Activated naive CD8-positive, alpha-beta T cell treated with anti-CD3 and anti-CD28 coated beads, Interleukin-2, amount 50 U/mL, for 24 hours (primary cell): ENCODE measurements around the gene PLEKHG1.

Source experiments
- ATAC-seq: fragments of 150-1000 bp; cut with Tn5 transposase; one replicate; pipeline ENCODE4 v1.10.0; 2021
- DNase-seq: peaks from one replicate; pipeline ENCODE4 v3.0.0; 2021
- H3K27ac Mint-ChIP-seq: one replicate; pipeline ENCODE4 v1.8.0; 2021; ENCODE audit warnings: mild to moderate bottlenecking, mixed read lengths
- H3K27me3 Mint-ChIP-seq: one replicate; pipeline ENCODE4 v1.8.0; 2021; ENCODE audit warnings: mixed read lengths
- H3K36me3 Mint-ChIP-seq: one replicate; pipeline ENCODE4 v1.8.0; 2021; ENCODE audit warnings: low read depth, mixed read lengths
- H3K4me1 Mint-ChIP-seq: one replicate; pipeline ENCODE4 v1.8.0; 2021; ENCODE audit warnings: mixed read lengths
- H3K4me3 Mint-ChIP-seq: one replicate; pipeline ENCODE4 v1.8.0; 2021; ENCODE audit warnings: mild to moderate bottlenecking, moderate library complexity, mixed read lengths
- H3K9me3 Mint-ChIP-seq: one replicate; pipeline ENCODE4 v1.8.0; 2021; ENCODE audit warnings: mixed read lengths

The PLEKHG1 gene

DNA sequence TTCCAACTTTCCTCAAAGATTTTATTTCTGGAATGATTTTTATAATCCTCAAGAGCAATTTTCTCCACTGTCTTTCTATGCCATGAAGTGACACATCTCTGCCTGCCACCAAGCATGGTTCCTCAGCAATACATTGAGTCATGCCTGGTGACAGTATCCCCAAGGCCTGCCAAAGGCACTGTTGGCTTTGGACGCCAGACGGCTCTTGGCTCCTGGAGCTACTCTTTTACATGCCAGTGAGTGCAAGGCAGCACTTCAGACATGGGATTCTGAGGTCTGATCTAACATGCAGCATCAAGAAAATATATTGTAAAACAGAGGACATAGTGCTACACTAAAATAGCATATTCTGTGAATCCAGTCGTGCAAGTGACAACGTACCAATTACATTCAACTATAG is 20.1 kb upstream of the PLEKHG1 start:
- ATAC-seq, result no peak
- Mint-ChIP-seq H3K27me3 (peaks cover 23% of the 10 kb centered on the region), H3K4me3 (no peak overlapping the region), H3K9me3 (no peaks in the 10 kb centered on the region), H3K36me3 (no peaks in the 10 kb centered on the region), H3K4me1 (no peaks in the 10 kb centered on the region), H3K27ac (no peak overlapping the region)
- DNase-seq, result no peak

DNA sequence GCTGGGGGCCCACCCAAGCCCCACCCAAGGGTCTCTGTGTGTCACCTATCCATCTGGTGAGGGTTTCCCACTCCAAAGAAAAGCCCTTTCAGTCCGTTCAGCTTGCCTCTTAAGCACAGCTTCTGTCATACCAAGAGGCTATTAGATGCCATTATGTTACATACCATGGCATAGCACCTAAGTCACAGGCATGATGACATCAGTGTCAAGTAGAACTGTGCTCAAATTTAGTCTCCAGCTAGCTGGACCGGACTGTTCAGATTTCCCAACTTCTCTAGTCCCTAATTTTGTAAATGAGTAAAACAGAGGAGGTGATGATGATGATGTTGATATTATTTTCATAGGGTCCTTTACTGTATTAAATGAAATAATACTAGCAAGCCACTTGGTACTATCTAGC is 19.2 kb upstream of the PLEKHG1 start:
- DNase-seq (no peak), ATAC-seq (no peak)
- H3K27me3 Mint-ChIP-seq, result peaks cover 17% of the 10 kb centered on the region
- H3K9me3 Mint-ChIP-seq, result no peaks in the 10 kb centered on the region
- no peaks in the 10 kb centered on the region for H3K4me1 Mint-ChIP-seq
- H3K36me3 Mint-ChIP-seq, result no peaks in the 10 kb centered on the region
- H3K4me3 Mint-ChIP-seq, result no peak overlapping the region
- H3K27ac Mint-ChIP-seq, result no peak overlapping the region

DNA sequence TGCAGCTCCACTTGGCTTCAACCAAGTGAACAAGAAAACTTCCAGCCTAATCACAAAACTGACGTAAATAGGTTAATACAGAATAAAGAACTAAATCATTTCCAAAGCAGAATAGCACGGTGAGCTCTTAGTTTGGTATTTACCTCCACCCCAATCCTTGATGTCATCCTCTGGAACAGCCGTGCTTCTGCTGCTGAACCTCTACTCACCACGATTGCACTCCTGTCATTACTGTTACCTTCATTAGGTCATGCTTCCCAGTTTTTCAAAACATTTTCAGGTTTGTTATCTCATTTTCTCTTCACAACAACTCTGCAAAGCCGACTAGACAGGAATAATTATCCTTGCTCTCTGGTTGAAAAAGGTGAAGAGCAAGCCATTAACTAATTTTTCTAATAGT is 15.6 kb upstream of the PLEKHG1 start:
- Mint-ChIP-seq H3K4me1 (no peaks in the 10 kb centered on the region), H3K27me3 (peaks cover 15% of the 10 kb centered on the region), H3K36me3 (no peaks in the 10 kb centered on the region), H3K4me3 (no peak overlapping the region), H3K9me3 (no peaks in the 10 kb centered on the region), H3K27ac (no peak overlapping the region)
- ATAC-seq (no peak), DNase-seq (no peak)

DNA sequence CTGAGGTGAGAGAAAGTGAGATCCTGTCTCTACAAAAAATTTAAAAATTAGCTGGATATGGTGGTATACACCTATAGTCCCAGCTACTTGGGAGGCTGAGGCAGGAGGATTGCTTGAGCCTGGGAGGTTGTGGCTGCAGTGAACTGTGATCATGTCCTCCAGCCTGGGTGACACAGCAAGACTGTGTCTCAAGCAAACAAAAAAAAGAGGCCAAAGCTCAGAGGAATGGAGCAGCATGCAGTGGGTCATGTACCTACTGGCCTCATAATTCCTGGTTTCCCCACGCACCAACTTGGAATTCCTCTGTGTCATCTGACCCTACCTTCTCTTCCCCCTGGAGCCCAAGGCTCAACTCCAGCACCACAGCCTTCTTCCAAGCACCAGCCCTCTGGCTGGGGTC is 15.1 kb upstream of the PLEKHG1 start:
- H3K36me3 Mint-ChIP-seq, result no peaks in the 10 kb centered on the region
- H3K27ac Mint-ChIP-seq, result no peak overlapping the region
- no peaks in the 10 kb centered on the region for H3K4me1 Mint-ChIP-seq
- ATAC-seq, result no peak
- H3K9me3 Mint-ChIP-seq, result no peaks in the 10 kb centered on the region
- H3K4me3 Mint-ChIP-seq, result no peak overlapping the region
- peaks cover 12% of the 10 kb centered on the region for H3K27me3 Mint-ChIP-seq
- no peak for DNase-seq

DNA sequence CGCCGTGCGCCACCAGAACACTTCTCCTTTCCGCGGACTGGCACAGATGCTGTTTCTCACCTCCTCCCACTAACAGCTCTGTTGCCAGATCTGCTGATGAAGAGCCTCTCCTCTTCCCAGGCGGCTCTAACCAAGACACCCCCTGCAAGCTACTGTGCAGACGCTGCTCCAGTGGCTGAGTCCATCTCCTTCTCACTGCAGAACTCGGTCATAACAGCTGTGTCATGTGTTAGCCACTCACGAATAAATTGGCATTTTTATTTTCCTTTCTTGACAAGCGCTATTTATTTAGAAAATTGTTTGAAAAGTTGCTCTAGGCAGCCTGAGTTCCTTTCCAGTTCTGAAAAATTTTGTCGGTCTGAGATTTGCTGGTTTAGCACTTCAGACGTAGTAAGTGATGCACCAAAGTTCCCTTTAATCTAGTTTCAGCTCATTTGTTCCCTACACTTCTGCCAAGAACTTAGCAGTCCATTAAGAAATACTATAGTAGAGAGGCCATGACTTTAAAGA is 12.8 kb upstream of the PLEKHG1 start:
- peaks cover 16% of the 10 kb centered on the region for H3K27me3 Mint-ChIP-seq
- H3K36me3 Mint-ChIP-seq, result no peaks in the 10 kb centered on the region
- no peak overlapping the region for H3K27ac Mint-ChIP-seq
- peaks cover 3% of the 10 kb centered on the region for H3K4me1 Mint-ChIP-seq
- no peaks in the 10 kb centered on the region for H3K9me3 Mint-ChIP-seq
- DNase-seq, result no peak
- H3K4me3 Mint-ChIP-seq, result no peak overlapping the region
- ATAC-seq, result no peak

DNA sequence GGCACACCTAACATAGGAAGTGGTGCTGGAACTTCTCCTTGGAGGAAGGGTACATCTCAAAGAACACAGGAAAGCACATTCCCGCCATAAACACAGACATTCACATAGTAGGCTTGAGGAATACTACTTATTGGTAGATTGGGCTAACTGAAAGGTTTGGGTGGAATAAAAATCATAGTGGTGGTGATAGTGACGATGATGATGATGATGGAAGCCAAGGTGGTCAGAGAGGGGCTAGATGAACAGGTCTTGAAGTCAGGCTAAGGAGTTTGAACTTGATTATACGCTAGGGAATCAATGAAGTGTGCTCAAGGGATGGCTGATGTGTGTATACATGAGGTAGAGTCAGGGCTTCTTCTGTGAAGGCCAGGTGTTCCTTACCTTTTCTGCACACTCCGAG is 12.0 kb upstream of the PLEKHG1 start:
- no peak for DNase-seq
- H3K4me1 Mint-ChIP-seq, result peaks cover 3% of the 10 kb centered on the region
- H3K36me3 Mint-ChIP-seq, result no peaks in the 10 kb centered on the region
- H3K27me3 Mint-ChIP-seq, result peaks cover 18% of the 10 kb centered on the region
- no peak overlapping the region for H3K27ac Mint-ChIP-seq
- no peaks in the 10 kb centered on the region for H3K9me3 Mint-ChIP-seq
- no peak for ATAC-seq
- no peak overlapping the region for H3K4me3 Mint-ChIP-seq

DNA sequence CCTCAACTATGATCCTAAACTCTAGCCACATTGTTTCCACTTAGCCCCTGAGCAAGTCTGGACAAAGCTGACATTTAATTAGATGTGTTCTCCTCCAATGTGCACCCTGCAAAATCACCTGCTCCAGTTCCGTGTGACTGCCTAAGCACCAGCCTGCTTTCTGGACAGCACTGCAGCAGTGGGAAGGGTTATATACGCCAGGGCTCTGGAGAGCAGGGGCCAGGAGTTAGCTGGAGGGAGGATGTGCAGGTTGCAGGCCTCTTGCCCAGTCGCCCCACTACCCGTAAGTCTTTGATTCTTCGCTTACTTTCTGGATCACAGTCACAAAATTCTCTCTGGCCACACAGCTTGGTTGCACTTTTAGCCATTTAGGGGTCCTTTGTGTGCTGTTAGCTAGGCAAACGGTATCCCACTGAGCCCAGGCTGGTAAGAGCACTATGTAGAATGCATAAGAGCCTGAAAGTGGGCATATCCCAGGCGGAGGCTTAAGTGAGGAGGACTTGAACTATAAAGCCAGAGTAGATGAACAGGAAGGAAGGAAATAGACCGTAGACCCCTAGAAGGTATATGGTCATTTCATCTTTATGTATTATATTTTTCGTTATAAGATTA is 10.7 kb upstream of the PLEKHG1 start:
- H3K4me1 Mint-ChIP-seq, result peaks cover 3% of the 10 kb centered on the region
- no peaks in the 10 kb centered on the region for H3K9me3 Mint-ChIP-seq
- DNase-seq, result no peak
- peaks cover 18% of the 10 kb centered on the region for H3K27me3 Mint-ChIP-seq
- no peaks in the 10 kb centered on the region for H3K36me3 Mint-ChIP-seq
- H3K4me3 Mint-ChIP-seq, result no peak overlapping the region
- no peak overlapping the region for H3K27ac Mint-ChIP-seq
- no peak for ATAC-seq

DNA sequence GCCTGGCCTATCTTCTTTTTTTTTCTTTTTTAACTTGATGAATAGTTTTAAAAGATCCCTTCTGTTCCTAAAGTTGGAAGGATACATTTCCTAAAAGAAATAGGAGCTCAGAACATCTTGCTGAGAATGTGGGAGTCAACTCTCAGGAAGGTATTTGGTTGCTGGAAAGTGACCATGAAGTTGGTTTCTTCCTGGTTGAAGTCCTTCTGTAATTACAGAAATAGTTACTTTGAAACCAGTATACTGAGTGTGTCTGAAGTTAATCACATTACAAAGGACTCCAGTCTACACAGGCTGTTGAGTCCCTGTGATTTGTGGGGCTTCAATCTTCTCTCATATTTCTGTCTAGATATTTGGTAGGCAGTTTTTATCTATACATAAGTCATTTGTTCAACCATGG is 9.8 kb upstream of the PLEKHG1 start:
- no peak overlapping the region for H3K4me3 Mint-ChIP-seq
- H3K9me3 Mint-ChIP-seq, result no peaks in the 10 kb centered on the region
- DNase-seq (no peak), ATAC-seq (no peak)
- H3K27me3 Mint-ChIP-seq, result peaks cover 16% of the 10 kb centered on the region
- H3K36me3 Mint-ChIP-seq, result no peaks in the 10 kb centered on the region
- peaks cover 3% of the 10 kb centered on the region for H3K4me1 Mint-ChIP-seq
- no peak overlapping the region for H3K27ac Mint-ChIP-seq

DNA sequence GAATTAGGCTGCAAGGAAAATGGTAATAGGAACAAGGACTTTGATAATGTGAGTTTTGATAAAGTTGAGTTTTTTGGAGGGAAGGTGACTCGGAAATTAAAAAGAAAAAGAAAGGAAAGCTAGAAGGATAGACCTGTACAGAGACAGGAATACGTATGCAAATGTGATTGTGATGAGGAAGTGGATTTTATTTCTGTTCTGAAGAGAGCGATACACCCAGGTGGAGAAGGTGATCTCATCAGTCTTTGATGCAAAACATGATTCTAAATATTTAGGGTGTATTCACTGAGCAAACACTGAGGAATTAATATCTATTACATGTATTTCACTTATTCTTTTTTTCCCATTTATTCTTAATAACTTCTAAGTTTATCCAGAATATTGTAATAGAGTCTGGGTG is 9.2 kb upstream of the PLEKHG1 start:
- DNase-seq, result no peak
- Mint-ChIP-seq H3K36me3 (no peaks in the 10 kb centered on the region), H3K9me3 (no peaks in the 10 kb centered on the region), H3K27me3 (peaks cover 19% of the 10 kb centered on the region), H3K4me1 (peaks cover 3% of the 10 kb centered on the region), H3K4me3 (no peak overlapping the region), H3K27ac (no peak overlapping the region)
- ATAC-seq, result no peak

DNA sequence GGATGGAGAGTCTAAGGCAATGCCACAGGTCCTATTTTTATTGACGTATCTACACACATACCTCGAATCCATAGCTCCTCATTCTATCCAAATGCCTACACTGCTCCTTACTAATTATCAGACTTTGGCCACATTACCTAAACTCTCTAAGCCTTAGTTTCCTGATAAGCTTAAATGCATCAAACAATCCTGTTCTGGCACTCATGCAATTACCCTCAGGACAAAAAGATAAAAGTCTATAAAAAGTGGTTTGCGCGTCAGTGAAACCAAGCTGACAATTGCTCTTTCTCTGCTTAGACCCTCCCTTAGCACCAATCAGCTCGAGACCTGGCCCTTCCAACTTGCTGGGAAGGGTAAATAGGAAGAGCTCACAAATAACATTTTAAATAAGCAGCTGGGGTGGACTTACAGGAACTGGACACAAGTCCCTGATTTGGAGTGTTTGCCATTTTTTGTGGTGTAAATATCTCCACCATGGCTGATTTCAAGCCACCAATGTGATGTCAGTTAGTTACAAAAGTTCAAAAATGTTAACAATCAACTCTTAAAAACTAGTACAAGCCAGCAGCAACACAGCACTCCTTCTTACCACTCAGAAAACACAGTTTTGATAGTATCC is 7.2 kb upstream of the PLEKHG1 start:
- ATAC-seq (no peak), DNase-seq (no peak)
- Mint-ChIP-seq H3K4me1 (peaks cover 3% of the 10 kb centered on the region), H3K27ac (no peak overlapping the region), H3K4me3 (no peak overlapping the region), H3K36me3 (no peaks in the 10 kb centered on the region), H3K27me3 (peaks cover 25% of the 10 kb centered on the region), H3K9me3 (no peaks in the 10 kb centered on the region)

DNA sequence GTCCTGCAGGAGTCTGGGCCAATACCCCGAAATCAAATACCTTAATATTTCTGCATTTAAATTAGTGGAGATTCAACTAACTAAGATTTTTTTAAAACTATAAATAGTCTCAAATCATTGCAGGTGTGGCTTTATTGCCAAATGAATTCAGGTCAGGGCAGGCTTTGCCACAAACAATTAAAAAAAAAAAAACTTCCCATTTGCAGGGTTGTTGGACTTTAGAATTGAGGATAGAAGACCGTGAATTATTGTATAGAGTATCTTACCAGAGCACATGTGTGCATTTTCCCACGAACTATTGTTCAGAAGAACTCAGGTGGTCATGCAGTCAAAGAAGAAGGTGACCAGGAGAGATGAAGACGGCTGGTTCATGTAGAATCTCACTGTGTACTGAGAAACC is 6.6 kb upstream of the PLEKHG1 start:
- no peak overlapping the region for H3K4me3 Mint-ChIP-seq
- H3K9me3 Mint-ChIP-seq, result no peaks in the 10 kb centered on the region
- ATAC-seq, result no peak
- H3K36me3 Mint-ChIP-seq, result no peaks in the 10 kb centered on the region
- no peak for DNase-seq
- peaks cover 3% of the 10 kb centered on the region for H3K4me1 Mint-ChIP-seq
- H3K27me3 Mint-ChIP-seq, result peaks cover 29% of the 10 kb centered on the region
- H3K27ac Mint-ChIP-seq, result no peak overlapping the region

DNA sequence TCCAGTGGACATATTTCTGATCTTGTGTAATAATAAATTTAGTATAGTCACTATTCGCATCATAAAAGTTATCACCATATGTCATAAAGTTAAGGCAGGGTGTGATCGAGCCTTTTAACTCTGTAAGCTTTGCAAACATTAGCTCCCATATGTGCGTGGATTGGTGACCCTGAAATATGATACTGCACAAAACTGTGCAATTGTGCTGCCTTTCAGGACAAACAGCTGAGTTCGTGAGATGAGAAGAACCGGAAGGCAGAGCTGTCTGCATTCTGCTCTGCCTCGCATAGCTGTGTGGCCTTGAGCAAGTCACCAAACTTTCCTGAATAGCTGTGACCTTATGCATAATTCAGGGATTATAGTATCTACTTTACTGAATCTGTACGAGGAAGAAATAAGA is 3.2 kb upstream of the PLEKHG1 start:
- peaks cover 46% of the 10 kb centered on the region for H3K27me3 Mint-ChIP-seq
- H3K4me3 Mint-ChIP-seq, result no peak overlapping the region
- DNase-seq, result no peak
- H3K27ac Mint-ChIP-seq, result no peak overlapping the region
- peaks cover 25% of the 10 kb centered on the region for H3K4me1 Mint-ChIP-seq
- H3K9me3 Mint-ChIP-seq, result no peaks in the 10 kb centered on the region
- ATAC-seq, result no peak
- no peaks in the 10 kb centered on the region for H3K36me3 Mint-ChIP-seq

DNA sequence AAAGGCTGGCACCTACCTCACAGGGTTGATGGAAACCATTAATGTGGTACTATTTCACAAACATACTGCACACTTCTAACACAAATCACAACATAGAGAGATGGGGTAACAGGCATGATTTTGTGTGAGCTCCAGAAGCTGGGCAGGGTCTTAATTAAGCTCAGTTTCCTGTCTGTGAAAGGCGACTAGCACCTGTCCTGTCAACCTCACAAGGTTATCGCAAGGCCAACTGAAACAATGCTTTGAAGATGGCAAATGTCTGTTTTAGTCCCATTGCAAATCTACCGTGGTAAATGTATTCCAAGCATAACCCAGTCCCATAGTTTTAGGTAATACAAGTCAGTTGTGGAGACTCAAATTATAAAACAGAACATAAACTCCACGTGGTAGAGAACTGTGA is 1.3 kb upstream of the PLEKHG1 start:
- H3K27ac Mint-ChIP-seq, result no peak overlapping the region
- DNase-seq (no peak), ATAC-seq (no peak)
- H3K4me3 Mint-ChIP-seq, result no peak overlapping the region
- peaks cover 29% of the 10 kb centered on the region for H3K4me1 Mint-ChIP-seq
- no peaks in the 10 kb centered on the region for H3K36me3 Mint-ChIP-seq
- H3K27me3 Mint-ChIP-seq, result peaks cover 49% of the 10 kb centered on the region
- H3K9me3 Mint-ChIP-seq, result no peaks in the 10 kb centered on the region

DNA sequence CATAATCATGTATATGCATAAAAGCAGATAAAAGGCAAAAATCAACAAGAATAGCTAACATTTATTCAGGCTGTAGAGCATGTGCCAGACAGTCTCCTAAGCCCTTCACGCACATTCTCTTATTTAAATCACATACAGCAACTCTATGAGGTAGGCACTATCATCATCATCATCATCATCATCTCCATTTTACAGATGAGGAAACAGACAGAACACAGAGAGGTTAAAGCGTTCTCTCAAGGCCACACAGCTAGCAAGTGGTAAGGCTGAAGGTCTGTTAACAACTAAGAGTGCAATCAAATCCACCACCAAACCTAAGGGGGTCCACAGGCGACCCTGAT is 857 bp upstream of the PLEKHG1 start:
- H3K27me3 Mint-ChIP-seq, result peaks cover 49% of the 10 kb centered on the region

DNA sequence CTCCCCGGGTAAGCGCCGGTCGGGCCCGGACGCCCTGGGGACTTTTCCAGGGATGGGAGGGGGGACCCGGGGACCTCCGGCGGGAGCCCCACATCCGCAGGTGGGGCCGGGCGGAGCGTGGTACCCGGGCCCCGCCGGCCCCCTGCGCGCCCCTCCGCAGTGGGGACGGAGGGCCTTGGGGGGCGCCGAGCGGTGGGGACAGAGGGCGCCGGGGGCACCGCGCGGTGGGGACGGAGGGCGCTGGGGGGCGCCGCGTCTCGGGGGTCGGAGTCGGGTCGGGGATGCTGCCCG is 270 bp downstream of the PLEKHG1 start:
- H3K27ac Mint-ChIP-seq, result no peak overlapping the region
- H3K9me3 Mint-ChIP-seq, result no peaks in the 10 kb centered on the region
- H3K4me1 Mint-ChIP-seq, result peaks cover 29% of the 10 kb centered on the region
- ATAC-seq (peak; percentile 5), DNase-seq (no peak)
- no peak overlapping the region for H3K4me3 Mint-ChIP-seq
- H3K27me3 Mint-ChIP-seq, result peaks cover 47% of the 10 kb centered on the region
- H3K36me3 Mint-ChIP-seq, result no peaks in the 10 kb centered on the region

More for the DNA sequence above, 857 bp upstream of the PLEKHG1 start:
- peak overlapping the region; percentile 81 for H3K4me3 Mint-ChIP-seq
- peaks cover 29% of the 10 kb centered on the region for H3K4me1 Mint-ChIP-seq
- DNase-seq, result no peak
- no peak for ATAC-seq
- H3K9me3 Mint-ChIP-seq, result no peaks in the 10 kb centered on the region
- no peaks in the 10 kb centered on the region for H3K36me3 Mint-ChIP-seq
- peak overlapping the region; percentile 86 for H3K27ac Mint-ChIP-seq
